SK-N-MC (cell line): ENCODE data around the gene RAD51AP1.

Source experiments
- FOXP2 ChIP-seq: optimal IDR thresholded peaks from 2 replicates; pipeline ENCODE3; 2011; ENCODE audit warnings: mild to moderate bottlenecking, moderate library complexity; ENCODE audit not compliant: insufficient read depth; ENCODE audit errors: extremely low read length, control extremely low read depth
- POLR2AphosphoS5 ChIP-seq: IDR thresholded peaks from 2 replicates; pipeline ENCODE4 v1.6.1; 2012; ENCODE audit warnings: mild to moderate bottlenecking, low read depth, low read length, borderline replicate concordance

DNA sequence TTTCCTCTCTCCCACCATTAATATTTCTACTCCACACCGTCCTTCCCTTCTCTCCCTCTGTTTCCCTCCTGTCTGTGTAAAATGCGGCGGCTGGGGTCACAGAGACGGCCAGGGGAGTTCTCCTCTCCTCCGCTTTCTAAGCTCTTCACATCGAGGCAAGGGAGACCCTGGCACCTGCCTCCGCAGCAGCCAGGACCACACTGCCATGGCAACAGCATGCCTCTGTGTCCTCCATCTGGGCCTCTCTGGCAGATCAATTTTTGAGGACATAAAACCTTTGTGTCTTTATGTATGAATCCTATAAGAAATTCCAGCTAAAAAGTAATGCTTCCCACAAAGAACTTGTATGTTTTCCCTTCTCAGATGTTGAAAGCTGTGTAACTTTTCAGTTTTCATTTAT, 64.7 kb downstream of the RAD51AP1 start:
- TF ChIP-seq POLR2AphosphoS5 (no peak), FOXP2 (no peak)
